ENCODE results near the gene LMX1A.

DNA sequence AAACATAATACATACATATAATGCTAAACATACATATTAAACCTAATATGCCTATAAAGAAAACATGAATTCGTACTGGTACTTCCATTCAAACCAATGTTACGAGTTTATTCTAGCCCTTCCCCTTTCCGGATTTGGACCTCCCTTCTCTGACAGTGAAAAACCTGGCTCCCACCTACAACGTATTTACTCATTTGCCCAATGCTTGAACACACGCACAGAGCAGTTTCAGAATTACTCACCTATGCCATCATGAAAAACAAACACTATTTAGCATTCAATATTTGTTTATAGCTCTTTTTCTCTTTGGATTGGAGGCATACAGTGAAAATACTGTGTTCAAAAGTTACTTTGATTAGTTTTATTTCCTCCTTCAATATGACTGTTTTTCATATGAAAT, 204.4 kb downstream of the LMX1A start:
- TF ChIP-seq, protein P1, sequence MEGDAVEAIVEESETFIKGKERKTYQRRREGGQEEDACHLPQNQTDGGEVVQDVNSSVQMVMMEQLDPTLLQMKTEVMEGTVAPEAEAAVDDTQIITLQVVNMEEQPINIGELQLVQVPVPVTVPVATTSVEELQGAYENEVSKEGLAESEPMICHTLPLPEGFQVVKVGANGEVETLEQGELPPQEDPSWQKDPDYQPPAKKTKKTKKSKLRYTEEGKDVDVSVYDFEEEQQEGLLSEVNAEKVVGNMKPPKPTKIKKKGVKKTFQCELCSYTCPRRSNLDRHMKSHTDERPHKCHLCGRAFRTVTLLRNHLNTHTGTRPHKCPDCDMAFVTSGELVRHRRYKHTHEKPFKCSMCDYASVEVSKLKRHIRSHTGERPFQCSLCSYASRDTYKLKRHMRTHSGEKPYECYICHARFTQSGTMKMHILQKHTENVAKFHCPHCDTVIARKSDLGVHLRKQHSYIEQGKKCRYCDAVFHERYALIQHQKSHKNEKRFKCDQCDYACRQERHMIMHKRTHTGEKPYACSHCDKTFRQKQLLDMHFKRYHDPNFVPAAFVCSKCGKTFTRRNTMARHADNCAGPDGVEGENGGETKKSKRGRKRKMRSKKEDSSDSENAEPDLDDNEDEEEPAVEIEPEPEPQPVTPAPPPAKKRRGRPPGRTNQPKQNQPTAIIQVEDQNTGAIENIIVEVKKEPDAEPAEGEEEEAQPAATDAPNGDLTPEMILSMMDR (IDR thresholded peaks at IDR 0.05; ENCODE audit: poor library complexity, severe bottlenecking), result no peak
- TF ChIP-seq, protein P2, sequence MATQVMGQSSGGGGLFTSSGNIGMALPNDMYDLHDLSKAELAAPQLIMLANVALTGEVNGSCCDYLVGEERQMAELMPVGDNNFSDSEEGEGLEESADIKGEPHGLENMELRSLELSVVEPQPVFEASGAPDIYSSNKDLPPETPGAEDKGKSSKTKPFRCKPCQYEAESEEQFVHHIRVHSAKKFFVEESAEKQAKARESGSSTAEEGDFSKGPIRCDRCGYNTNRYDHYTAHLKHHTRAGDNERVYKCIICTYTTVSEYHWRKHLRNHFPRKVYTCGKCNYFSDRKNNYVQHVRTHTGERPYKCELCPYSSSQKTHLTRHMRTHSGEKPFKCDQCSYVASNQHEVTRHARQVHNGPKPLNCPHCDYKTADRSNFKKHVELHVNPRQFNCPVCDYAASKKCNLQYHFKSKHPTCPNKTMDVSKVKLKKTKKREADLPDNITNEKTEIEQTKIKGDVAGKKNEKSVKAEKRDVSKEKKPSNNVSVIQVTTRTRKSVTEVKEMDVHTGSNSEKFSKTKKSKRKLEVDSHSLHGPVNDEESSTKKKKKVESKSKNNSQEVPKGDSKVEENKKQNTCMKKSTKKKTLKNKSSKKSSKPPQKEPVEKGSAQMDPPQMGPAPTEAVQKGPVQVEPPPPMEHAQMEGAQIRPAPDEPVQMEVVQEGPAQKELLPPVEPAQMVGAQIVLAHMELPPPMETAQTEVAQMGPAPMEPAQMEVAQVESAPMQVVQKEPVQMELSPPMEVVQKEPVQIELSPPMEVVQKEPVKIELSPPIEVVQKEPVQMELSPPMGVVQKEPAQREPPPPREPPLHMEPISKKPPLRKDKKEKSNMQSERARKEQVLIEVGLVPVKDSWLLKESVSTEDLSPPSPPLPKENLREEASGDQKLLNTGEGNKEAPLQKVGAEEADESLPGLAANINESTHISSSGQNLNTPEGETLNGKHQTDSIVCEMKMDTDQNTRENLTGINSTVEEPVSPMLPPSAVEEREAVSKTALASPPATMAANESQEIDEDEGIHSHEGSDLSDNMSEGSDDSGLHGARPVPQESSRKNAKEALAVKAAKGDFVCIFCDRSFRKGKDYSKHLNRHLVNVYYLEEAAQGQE (IDR thresholded peaks at IDR 0.05; ENCODE audit: borderline replicate concordance), result no peak
- TF ChIP-seq EZH2 (IDR thresholded peaks at IDR 0.05; ENCODE audit: borderline replicate concordance, insufficient read depth, low read length, poor library complexity, severe bottlenecking), result no peak
- no peak for TF ChIP-seq POLR2AphosphoS5 (IDR thresholded peaks at IDR 0.05)
- TF ChIP-seq EP300 (conservative IDR thresholded peaks at IDR 0.05; ENCODE audit: poor library complexity, severe bottlenecking), result no peak
- no peak for TF ChIP-seq TAF1 (IDR thresholded peaks at IDR 0.05; ENCODE audit: low read depth)
- no peak for TF ChIP-seq RAD21 (conservative IDR thresholded peaks at IDR 0.05)
- TF ChIP-seq SMC3 (conservative IDR thresholded peaks at IDR 0.05; ENCODE audit: poor library complexity), result no peak
- no peak for TF ChIP-seq MXI1 (conservative IDR thresholded peaks at IDR 0.05; ENCODE audit: poor library complexity, severe bottlenecking)

Data from neural cell (in vitro differentiated cells).